Measurements from ENCODE around the gene CDH4.

CDH4 gene

DNA sequence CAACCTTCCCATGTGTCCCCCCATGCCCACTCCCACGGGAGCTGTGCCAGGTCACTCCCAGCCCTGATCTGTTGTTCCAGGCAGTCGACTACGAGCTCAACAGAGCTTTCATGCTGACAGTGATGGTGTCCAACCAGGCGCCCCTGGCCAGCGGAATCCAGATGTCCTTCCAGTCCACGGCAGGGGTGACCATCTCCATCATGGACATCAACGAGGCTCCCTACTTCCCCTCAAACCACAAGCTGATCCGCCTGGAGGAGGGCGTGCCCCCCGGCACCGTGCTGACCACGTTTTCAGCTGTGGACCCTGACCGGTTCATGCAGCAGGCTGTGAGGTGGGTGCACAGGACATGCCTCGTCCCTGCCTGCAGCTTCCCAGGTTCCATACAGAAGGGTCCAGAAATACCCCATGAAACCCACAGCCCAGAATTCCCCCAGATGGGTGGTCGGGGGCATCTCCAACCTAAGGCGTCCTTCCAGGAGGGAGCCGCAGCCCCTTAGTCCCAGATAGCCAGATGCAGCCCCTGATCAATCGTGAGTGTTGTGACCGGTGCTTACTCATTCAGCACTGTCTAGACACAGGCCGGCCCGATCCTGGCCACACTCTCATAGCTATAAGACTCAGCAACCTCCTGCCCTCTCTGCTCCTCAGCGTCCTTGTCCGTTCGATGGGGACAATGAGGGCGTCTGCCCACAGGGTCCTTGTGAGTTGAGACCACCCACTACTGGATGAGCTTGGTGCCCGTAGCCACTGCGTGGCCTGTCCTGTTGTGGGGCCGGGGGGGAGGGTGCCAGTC is 671.5 kb downstream of the CDH4 start:
- no peak for TF ChIP-seq FOXP2 (optimal IDR thresholded peaks at IDR 0.05; ENCODE audit: borderline replicate concordance, extremely low read depth, extremely low read length, insufficient read depth)
- TF ChIP-seq POLR2AphosphoS5 (IDR thresholded peaks at IDR 0.05; ENCODE audit: low read depth, low read length): no peak
- TF ChIP-seq TAF1 (IDR thresholded peaks at IDR 0.05; ENCODE audit: borderline replicate concordance, insufficient read depth, low read length): no peak
- TF ChIP-seq SIN3A (IDR thresholded peaks at IDR 0.05; ENCODE audit: borderline replicate concordance, insufficient read depth, low read length): no peak
- TF ChIP-seq, protein P1, sequence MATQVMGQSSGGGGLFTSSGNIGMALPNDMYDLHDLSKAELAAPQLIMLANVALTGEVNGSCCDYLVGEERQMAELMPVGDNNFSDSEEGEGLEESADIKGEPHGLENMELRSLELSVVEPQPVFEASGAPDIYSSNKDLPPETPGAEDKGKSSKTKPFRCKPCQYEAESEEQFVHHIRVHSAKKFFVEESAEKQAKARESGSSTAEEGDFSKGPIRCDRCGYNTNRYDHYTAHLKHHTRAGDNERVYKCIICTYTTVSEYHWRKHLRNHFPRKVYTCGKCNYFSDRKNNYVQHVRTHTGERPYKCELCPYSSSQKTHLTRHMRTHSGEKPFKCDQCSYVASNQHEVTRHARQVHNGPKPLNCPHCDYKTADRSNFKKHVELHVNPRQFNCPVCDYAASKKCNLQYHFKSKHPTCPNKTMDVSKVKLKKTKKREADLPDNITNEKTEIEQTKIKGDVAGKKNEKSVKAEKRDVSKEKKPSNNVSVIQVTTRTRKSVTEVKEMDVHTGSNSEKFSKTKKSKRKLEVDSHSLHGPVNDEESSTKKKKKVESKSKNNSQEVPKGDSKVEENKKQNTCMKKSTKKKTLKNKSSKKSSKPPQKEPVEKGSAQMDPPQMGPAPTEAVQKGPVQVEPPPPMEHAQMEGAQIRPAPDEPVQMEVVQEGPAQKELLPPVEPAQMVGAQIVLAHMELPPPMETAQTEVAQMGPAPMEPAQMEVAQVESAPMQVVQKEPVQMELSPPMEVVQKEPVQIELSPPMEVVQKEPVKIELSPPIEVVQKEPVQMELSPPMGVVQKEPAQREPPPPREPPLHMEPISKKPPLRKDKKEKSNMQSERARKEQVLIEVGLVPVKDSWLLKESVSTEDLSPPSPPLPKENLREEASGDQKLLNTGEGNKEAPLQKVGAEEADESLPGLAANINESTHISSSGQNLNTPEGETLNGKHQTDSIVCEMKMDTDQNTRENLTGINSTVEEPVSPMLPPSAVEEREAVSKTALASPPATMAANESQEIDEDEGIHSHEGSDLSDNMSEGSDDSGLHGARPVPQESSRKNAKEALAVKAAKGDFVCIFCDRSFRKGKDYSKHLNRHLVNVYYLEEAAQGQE (IDR thresholded peaks at IDR 0.05; ENCODE audit: insufficient read depth in 1 of 2, low read depth in 2 of 2, low read length in 2 of 2): no peak

DNA sequence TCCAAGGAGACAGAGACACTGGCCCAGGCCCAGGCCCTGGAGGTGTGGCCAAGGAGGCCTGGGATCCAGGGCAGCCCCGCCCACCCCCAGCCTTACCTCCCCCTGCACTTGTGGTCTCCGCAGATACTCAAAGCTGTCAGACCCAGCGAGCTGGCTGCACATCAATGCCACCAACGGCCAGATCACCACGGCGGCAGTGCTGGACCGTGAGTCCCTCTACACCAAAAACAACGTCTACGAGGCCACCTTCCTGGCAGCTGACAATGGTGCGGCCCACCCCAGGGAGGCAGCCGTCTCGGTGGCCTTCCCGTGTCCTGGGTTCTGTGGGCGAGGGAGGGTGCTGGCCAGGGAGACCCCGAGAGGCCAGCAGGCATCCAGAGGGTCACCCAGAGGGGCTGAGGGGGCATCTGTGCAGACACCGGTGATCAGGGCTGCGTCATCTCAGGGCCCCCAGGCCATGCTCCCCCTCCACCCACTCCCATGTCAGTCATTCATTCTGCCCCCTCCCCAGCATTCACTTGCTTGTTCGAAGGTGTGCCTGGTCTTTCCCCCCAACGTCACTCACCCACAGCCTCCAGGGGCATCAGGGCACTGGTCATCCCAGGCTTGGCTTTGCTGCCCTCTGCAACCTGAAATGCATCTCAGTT is 672.3 kb downstream of the CDH4 start:
- TF ChIP-seq TAF1 (IDR thresholded peaks at IDR 0.05; ENCODE audit: borderline replicate concordance, insufficient read depth, low read length): no peak
- no peak for TF ChIP-seq SIN3A (IDR thresholded peaks at IDR 0.05; ENCODE audit: borderline replicate concordance, insufficient read depth, low read length)
- TF ChIP-seq FOXP2 (optimal IDR thresholded peaks at IDR 0.05; ENCODE audit: borderline replicate concordance, extremely low read depth, extremely low read length, insufficient read depth): no peak
- TF ChIP-seq, protein P1 (IDR thresholded peaks at IDR 0.05; ENCODE audit: insufficient read depth in 1 of 2, low read depth in 2 of 2, low read length in 2 of 2): no peak
- TF ChIP-seq POLR2AphosphoS5 (IDR thresholded peaks at IDR 0.05; ENCODE audit: low read depth, low read length): no peak

DNA sequence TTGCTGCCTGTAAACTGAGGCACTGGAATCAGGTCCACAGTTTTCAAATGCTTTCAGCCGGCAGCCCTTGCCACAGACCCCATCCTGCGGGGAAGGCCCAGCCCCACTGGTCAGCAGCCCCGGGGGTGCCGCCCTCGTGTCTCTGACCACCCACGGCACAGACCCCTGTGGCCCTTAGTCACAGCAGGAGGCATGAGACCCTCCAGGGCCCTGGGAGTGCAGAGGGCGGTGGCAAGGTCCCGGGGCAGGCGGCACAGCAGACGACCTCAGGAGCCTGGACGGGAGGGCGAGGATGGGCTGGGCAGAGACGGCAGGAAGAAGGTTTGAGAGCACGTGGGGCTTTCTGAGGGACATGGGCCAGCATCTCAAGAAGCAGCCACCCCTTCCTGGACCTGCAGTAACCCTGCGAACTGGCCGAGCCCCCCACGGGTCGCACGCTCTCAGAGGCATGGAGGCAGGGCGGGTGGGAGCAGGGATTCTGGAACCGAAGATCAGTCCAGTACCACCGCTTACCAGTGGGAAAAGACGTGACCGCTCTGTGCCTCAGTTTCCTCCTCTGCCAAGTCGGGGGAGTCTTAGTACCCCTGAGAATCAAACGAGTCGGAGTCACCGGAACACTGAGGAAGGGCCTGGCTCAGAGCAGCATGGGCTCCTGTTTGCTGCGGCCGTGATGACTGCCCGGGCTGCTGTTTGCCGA is 672.9 kb downstream of the CDH4 start:
- no peak for TF ChIP-seq FOXP2 (optimal IDR thresholded peaks at IDR 0.05; ENCODE audit: borderline replicate concordance, extremely low read depth, extremely low read length, insufficient read depth)
- TF ChIP-seq, protein P1 (IDR thresholded peaks at IDR 0.05; ENCODE audit: insufficient read depth in 1 of 2, low read depth in 2 of 2, low read length in 2 of 2): no peak
- no peak for TF ChIP-seq POLR2AphosphoS5 (IDR thresholded peaks at IDR 0.05; ENCODE audit: low read depth, low read length)
- TF ChIP-seq TAF1 (IDR thresholded peaks at IDR 0.05; ENCODE audit: borderline replicate concordance, insufficient read depth, low read length): no peak
- TF ChIP-seq SIN3A (IDR thresholded peaks at IDR 0.05; ENCODE audit: borderline replicate concordance, insufficient read depth, low read length): no peak

DNA sequence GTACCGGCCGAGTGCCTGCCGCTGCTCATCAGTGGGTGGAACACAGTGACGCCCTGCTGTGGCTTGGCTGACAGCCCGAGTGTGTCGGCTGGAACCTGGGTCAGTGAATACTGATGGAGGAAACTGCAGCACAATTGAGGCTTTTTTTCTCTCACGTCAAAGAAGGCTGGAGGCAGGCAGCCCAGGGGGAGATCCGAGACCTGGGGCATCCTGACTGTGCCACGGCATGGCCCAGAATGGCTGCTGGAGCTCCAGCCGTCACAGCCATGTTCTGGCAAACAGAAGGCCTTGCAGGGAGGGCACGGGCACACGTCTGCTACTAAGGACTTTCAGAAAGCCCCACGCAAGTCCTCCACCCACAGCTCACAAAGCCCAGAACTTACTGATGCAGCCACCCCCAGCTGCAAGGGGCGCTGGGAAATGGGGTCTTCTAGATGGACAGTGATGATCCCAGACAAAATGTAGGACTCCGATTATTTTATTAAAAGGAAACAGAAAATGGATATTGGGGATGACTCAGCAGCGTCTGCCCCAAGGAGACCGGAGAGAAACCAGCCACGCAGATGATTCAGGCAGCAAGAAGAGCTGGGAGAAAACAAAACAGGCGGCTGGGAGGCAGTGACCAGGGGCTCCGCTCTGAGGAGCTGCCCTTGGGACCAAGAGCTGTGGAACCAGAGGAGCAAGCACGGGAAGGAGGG is 673.6 kb downstream of the CDH4 start:
- TF ChIP-seq POLR2AphosphoS5 (IDR thresholded peaks at IDR 0.05; ENCODE audit: low read depth, low read length) (no peak), FOXP2 (optimal IDR thresholded peaks at IDR 0.05; ENCODE audit: borderline replicate concordance, extremely low read depth, extremely low read length, insufficient read depth) (no peak), TAF1 (IDR thresholded peaks at IDR 0.05; ENCODE audit: borderline replicate concordance, insufficient read depth, low read length) (no peak), SIN3A (IDR thresholded peaks at IDR 0.05; ENCODE audit: borderline replicate concordance, insufficient read depth, low read length) (no peak)
- TF ChIP-seq, protein P1 (IDR thresholded peaks at IDR 0.05; ENCODE audit: insufficient read depth in 1 of 2, low read depth in 2 of 2, low read length in 2 of 2): no peak

Measured in PFSK-1 (cell line).